ENCODE measurements around the gene ARHGAP45. TPM values are rescaled to one million over a fixed set of nuclear protein-coding genes. Genes with fewer than 3 reads are reported as not detected.

ARHGAP45 gene
- total RNA-seq, 2 experiments from 2014 or later: 136 to 150 TPM

GRCh38 chr19:1068009-1069001 is 1.3 kb downstream of the ARHGAP45 start:
- ATAC-seq: peak; percentile 11
- Mint-ChIP-seq H3K9me3 (peaks cover 1% of the 10 kb centered on the region), H3K4me3 (peak overlapping the region; percentile 84), H3K27ac (peak overlapping the region; percentile 87), H3K36me3 (ENCODE audit: low read depth) (peaks cover 41% of the 10 kb centered on the region), H3K27me3 (no peaks in the 10 kb centered on the region), H3K4me1 (ENCODE audit: low read depth) (peaks cover 48% of the 10 kb centered on the region)
- intact Hi-C loops (cut with micrococcal nuclease): no loop called here
- no peak for TF ChIP-seq CTCF (IDR thresholded peaks at IDR 0.05)
- POLR2A ChIA-PET: interaction anchor here (0.6 to 4.7 kb wide), 22 partner anchors 8 to 829 kb away, joined by 3 to 29 read pairs (median 6); partner anchors contain the start of genes ABCA7, CIRBP, CNN2 and GPX4
- CTCF ChIA-PET: interaction anchor here (1.7 to 4.4 kb wide), 5 partner anchors 9 to 176 kb away, joined by 6 to 22 read pairs (median 10); partner anchors contain the start of gene ABCA7
- peak; percentile 77 for DNase-seq

GRCh38 chr19:1069009-1069779 is 2.2 kb downstream of the ARHGAP45 start:
- peak; percentile 77 for DNase-seq
- intact Hi-C loops (cut with micrococcal nuclease): no loop called here
- H3K27ac Mint-ChIP-seq: peak overlapping the region; percentile 87
- ChIA-PET CTCF (interaction anchor here (2.2 kb wide), 1 partner anchor 175 kb away, joined by 6 read pairs; no protein-coding TSS in a partner anchor), POLR2A (interaction anchor here (1.2 to 12.2 kb wide), 6 partner anchors 7 to 47 kb away, joined by 6 to 148 read pairs (median 22); partner anchors contain the start of genes GPX4 and RNU6-2)
- ATAC-seq: peak; percentile 12
- TF ChIP-seq CTCF (IDR thresholded peaks at IDR 0.05): no peak
- H3K36me3 Mint-ChIP-seq (ENCODE audit: low read depth): peaks cover 45% of the 10 kb centered on the region
- peaks cover 54% of the 10 kb centered on the region for H3K4me1 Mint-ChIP-seq (ENCODE audit: low read depth)
- peak overlapping the region; percentile 84 for H3K4me3 Mint-ChIP-seq
- H3K27me3 Mint-ChIP-seq: no peaks in the 10 kb centered on the region
- no peaks in the 10 kb centered on the region for H3K9me3 Mint-ChIP-seq

- ATAC-seq: no peak
- no peak for TF ChIP-seq CTCF (IDR thresholded peaks at IDR 0.05)
- no peak overlapping the region for H3K4me3 Mint-ChIP-seq
- ChIA-PET POLR2A (interaction anchor here (0.8 to 12.2 kb wide), 5 partner anchors 10 to 36 kb away, joined by 3 to 148 read pairs (median 6); no protein-coding TSS in a partner anchor), CTCF (interaction anchor here (1.6 kb wide), 1 partner anchor 41 kb away, joined by 4 read pairs; no protein-coding TSS in a partner anchor)
- no peaks in the 10 kb centered on the region for H3K9me3 Mint-ChIP-seq
- H3K4me1 Mint-ChIP-seq (ENCODE audit: low read depth): peaks cover 49% of the 10 kb centered on the region
- intact Hi-C loops (cut with micrococcal nuclease): no loop called here
- H3K27me3 Mint-ChIP-seq: no peaks in the 10 kb centered on the region
- H3K36me3 Mint-ChIP-seq (ENCODE audit: low read depth): peaks cover 50% of the 10 kb centered on the region
- H3K27ac Mint-ChIP-seq: peak overlapping the region; percentile 76
- DNase-seq: no peak
Measured at GRCh38 chr19:1070576-1070930, 3.6 kb downstream of the ARHGAP45 start.

- ATAC-seq (no peak), DNase-seq (no peak)
- H3K4me1 Mint-ChIP-seq (ENCODE audit: low read depth): peaks cover 49% of the 10 kb centered on the region
- no peaks in the 10 kb centered on the region for H3K9me3 Mint-ChIP-seq
- peak overlapping the region; percentile 71 for H3K4me3 Mint-ChIP-seq
- ChIA-PET CTCF (interaction anchor here (1.6 kb wide), 1 partner anchor 41 kb away, joined by 4 read pairs; no protein-coding TSS in a partner anchor), POLR2A (interaction anchor here (0.8 to 12.2 kb wide), 7 partner anchors 10 to 60 kb away, joined by 3 to 148 read pairs (median 6); partner anchors contain the start of gene CNN2)
- peak overlapping the region; percentile 84 for H3K27ac Mint-ChIP-seq
- H3K27me3 Mint-ChIP-seq: no peaks in the 10 kb centered on the region
- no peak for TF ChIP-seq CTCF (IDR thresholded peaks at IDR 0.05)
- H3K36me3 Mint-ChIP-seq (ENCODE audit: low read depth): peaks cover 56% of the 10 kb centered on the region
- intact Hi-C loops (cut with micrococcal nuclease): no loop called here
Measured at GRCh38 chr19:1070931-1071791, 4.2 kb downstream of the ARHGAP45 start.

Measured in activated CD8-positive, alpha-beta T cell treated with anti-CD3 and anti-CD28 coated beads for 36 hours (primary cell).